Activated naive CD8-positive, alpha-beta T cell treated with anti-CD3 and anti-CD28 coated beads, Interleukin-2, amount 50 U/mL, for 16 hours (primary cell): ENCODE measurements around the gene RNF8.
"Not testable (repeated sequence)": the region's sequence is repeated elsewhere in the genome, so short reads cannot be mapped to it uniquely, and the experiment has no call there.

Experiments used
- DNase-seq: peaks from one replicate; pipeline ENCODE4 v3.0.0-alpha.2; 2020; ENCODE audit warnings: low read depth, low spot score

Gene RNF8

GRCh38 chr6:37353761-37354525 is at the start of gene RNF8:
Gene RNF8 (plus strand): TSS chr6:37353983. CDS start chr6:37354165, 182 bp downstream.
- DNase-seq: peak; percentile 80

GRCh38 chr6:37304766-37305165 is 49.0 kb upstream of the RNF8 start:
- no peak for DNase-seq

GRCh38 chr6:37305841-37306425 is 47.9 kb upstream of the RNF8 start:
- no peak for DNase-seq

GRCh38 chr6:37306624-37307222 is 47.1 kb upstream of the RNF8 start:
- no peak for DNase-seq

- DNase-seq: not testable (repeated sequence)
Observed at GRCh38 chr6:37307484-37307883, 46.3 kb upstream of the RNF8 start.

GRCh38 chr6:37308069-37308815 is 45.5 kb upstream of the RNF8 start:
- DNase-seq: no peak

- DNase-seq: no peak
Observed at GRCh38 chr6:37309046-37309445, 44.7 kb upstream of the RNF8 start.

GRCh38 chr6:37309692-37310091 is 44.1 kb upstream of the RNF8 start:
- DNase-seq: no peak

- DNase-seq: no peak
Observed at GRCh38 chr6:37310966-37311365, 42.8 kb upstream of the RNF8 start.

GRCh38 chr6:37311741-37312473 is 41.9 kb upstream of the RNF8 start:
- DNase-seq: no peak

- no peak for DNase-seq
Observed at GRCh38 chr6:37313723-37314486, 39.9 kb upstream of the RNF8 start.

- DNase-seq: no peak
Observed at GRCh38 chr6:37314487-37315156, 39.2 kb upstream of the RNF8 start.

- DNase-seq: no peak
Observed at GRCh38 chr6:37315157-37315515, 38.6 kb upstream of the RNF8 start.

GRCh38 chr6:37316071-37316470 is 37.7 kb upstream of the RNF8 start:
- DNase-seq: no peak

GRCh38 chr6:37317312-37318038 is 36.3 kb upstream of the RNF8 start:
- DNase-seq: no peak

GRCh38 chr6:37319156-37319555 is 34.6 kb upstream of the RNF8 start:
- DNase-seq: no peak

GRCh38 chr6:37319856-37320480 is 33.8 kb upstream of the RNF8 start:
- no peak for DNase-seq

- DNase-seq: no peak
Observed at GRCh38 chr6:37320646-37321045, 33.1 kb upstream of the RNF8 start.

- DNase-seq: no peak
Observed at GRCh38 chr6:37321101-37321500, 32.7 kb upstream of the RNF8 start.
